Measurements from ENCODE around the gene ZDHHC12.
A peak's percentile ranks its signal among the peaks of the same experiment; 100 is the strongest.

The ZDHHC12 gene

GRCh38 chr9:128729766-128730517, 6.0 kb upstream of the ZDHHC12 start:
- DNase-seq, result no peak

DNA sequence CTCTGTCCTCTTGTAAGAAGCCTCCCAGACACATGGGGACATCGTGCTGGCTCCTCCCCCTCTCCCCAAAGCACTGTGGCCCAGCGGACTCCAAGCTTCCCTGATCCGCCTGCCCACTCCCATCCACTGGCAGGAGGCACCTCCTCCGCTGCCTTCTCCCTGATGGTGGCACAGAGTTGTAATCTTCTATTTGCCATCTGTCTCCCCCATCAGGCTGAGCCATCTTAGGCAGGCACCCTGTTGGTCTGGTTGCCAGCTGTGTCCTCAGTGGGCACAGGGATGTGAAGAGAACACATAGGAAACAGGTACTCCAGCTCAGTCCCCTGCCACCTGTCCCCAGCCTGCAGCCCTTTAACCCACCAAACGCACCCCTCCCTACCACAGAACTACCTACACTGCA, 5.4 kb upstream of the ZDHHC12 start:
- no peak for DNase-seq

DNA sequence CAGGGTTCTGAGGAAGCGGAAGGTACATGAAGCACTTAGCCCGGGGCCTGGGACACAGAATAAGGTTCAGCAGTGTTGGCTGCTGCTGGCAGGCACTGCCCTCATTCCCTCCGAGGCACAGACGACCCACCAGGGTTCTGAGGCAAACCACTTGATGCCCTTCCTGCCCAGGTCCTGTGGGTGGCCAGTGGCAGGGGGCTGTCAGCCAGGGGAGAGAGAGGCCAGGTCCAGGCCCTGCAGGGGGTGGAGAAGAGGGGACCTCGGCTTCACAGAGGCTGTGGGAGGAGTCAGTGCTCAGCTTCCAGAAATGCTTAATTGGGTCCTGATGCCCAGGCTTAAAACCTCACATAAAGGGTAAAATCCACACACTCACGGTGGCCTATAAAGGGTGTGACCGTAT, 4.4 kb upstream of the ZDHHC12 start:
- DNase-seq, result no peak

DNA sequence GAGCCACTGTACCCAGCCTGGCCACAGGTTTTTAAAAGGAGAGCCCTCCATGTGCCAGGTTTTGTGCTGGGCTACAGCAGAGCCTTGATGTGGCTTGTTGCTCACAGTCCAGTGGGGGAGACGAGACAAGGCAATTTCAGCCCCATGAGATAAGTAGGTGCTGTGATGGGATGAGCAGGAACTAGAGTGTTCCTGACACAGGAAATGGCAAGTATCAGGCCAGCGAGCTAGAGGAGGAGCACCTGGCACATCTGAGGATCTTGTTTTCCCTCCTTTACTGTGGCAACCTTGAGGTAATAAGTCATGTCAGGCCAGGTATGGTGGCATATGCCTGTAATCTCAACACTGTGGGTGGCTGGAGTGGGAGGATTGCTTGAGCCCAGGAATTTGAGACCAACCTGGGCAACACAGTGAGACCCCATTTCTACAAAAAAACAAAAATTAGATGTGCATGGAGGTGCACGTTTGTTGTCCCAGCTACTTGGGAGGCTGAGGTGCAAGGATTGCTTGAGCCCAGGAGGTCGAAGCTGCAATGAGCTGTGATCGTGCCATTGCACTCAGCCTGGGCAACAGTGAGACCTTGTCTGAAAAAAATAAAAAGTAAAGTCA, 3.8 kb upstream of the ZDHHC12 start:
- DNase-seq, result no peak

DNA sequence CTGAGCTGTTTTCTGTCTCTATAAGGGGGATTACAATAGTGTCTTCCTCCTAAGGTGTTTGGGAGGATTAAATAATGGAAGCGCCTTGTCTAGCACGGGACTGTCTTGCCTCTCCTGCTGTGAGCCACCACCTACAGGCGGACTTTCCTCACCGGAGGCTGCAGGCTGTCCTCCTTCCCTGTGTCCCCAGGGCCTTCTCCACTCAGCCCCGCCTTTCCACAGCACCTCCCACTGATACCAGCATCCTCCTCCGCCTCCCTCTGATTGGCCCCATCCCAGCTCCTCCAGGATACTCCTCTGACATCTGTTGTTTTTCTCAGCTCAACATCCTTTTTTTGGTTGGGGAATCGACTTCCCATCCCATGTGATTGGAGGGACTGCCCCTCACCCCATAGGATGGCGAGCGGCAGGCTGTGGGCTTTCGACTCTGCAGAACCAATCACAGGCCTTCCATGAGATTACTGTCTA, 851 bp upstream of the ZDHHC12 start:
- peak; percentile 70 for DNase-seq

DNA sequence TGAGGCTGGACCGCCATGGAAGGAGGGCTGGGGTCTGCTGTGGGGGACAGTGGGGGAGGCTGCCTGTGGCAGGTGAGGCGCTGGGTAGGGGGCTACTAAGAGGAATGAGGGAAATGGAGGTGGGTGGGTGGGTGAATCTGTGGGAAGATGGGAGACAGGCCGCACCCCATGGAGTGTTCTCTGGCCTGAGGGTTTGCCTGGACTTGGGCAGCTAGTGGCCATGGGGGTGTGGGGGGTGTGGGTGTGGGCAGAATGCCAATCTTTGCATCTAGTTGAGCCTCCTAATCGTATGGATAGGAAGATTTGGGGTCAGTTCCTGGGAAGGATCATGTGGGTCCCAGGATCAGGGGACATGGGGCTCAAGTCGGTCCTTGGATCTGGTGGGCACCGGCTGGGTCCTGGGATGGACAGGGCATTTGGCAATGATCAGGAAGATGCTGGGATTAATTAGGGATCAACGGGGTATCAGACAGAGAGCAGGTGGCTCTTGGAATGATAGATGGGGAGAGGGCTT, 518 bp downstream of the ZDHHC12 start:
- DNase-seq, result no peak

DNA sequence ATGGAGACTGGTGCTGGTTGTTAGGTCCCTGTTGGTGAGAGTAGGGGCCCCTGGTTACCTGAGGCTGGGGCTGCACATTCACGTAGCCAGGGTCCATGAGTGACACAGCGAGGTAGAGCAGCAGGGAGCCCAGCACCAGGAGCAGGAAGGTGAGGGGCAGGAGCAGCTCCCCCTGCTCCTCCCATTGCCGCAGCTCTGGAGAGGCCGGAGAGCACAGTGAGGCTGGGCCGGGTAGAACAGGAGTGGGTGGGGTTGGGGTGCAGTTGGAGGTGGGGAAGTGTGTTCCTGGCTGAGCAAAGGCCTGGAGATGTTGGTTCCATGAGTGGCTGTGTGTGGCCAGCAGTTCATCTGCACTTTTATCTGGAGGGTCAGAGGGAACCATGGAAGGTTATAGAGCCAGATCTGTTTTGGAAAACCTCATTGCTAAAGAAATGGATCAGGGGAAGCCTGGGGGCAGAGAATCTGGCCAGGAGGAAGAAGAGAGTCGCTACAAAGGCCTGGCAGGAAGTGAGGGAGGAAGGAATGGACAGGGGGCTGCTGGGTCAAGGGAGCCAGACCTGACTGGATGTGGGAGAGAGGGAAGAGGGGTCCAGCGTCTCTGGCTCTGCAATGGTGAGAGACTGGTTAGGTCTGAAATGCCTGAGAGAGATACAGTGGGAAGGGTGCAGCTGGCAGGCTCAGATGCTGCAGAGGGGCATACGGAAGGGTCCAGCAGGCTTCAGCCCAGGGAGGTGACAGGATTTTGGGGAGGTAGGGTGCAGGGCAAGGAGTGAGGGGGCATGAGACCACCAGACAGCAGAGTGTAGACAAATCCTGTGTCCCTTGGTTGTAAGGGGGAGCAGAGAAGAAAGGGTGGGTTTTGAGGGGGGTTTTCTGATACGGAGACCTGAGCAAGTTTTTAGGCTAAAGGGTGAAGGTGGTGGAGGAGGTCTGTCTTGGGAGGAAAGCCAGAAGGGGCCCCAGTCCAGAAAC, 1.3 kb downstream of the ZDHHC12 start:
- no peak for DNase-seq

DNA sequence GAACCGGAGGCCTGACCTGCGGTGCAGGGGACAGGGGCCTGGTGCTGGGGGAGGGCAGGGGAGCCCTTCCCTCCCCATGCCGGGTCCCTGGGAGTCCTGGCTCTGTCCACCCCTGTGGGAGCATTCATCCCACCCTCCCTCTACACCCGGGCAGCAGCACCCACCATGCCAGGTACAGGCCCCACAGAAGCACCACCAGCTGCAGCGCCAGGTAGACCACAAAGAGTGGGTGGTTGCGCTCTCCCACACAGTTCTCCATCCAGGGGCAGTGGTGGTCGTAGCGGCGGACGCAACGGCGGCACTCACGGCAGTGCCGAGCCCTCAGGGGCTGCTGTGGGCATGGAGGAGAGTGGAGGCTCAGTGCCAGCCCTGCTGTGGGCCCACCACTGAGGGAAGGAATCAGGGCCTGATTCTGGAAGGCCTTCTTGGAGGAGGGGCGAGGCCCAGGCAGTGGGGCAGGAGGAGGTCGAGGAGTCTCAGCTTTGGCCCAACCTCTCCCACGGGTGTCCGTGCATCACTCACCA, 2.4 kb downstream of the ZDHHC12 start:
- no peak for DNase-seq

- no peak for DNase-seq
Measured at GRCh38 chr9:128720841-128721486, 3.0 kb downstream of the ZDHHC12 start.

DNA sequence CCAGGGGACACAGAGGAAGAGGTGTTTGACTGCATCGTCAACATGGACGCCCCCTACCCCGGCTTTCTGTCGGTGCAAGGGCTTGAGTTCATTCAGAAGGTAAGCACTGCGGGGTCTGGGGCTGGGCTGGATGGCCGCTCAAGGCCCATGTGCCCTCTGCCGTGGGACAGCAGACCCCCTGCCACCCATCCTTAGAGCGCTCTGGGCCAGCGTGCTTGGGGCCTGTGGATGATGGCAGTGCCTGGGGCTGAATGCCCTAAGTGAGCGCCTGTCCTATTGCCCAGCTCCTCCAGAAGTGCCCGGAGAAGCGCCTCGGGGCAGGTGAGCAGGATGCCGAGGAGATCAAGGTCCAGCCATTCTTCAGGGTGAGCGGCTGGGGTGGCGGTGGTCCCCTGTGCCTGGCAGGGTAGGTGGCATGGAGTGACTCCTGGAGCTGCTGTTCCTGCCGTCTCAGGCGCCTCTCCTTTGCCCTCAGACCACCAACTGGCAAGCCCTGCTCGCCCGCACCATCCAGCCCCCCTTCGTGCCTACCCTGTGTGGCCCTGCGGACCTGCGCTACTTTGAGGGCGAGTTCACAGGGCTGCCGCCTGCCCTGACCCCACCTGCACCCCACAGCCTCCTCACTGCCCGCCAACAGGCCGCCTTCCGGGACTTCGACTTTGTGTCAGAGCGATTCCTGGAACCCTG, 3.9 kb downstream of the ZDHHC12 start:
- no peak for DNase-seq

DNA sequence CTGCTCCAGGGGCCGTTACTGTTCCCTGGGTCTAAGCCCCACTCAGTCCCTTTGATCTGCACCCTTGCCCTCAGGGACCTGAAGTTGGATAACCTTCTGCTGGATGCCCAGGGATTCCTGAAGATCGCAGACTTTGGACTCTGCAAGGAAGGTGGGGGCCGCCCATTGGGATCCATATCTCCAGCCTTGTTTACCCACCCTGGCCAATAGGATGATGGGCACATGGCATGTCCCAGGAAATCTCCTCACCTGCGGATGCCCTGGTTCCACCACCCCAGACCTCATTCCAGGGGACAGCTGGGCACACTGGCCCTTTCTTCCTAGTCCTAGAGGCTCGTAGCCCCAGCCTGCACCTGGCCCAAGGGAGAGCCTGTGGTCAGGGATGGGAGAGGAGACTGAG, 5.5 kb downstream of the ZDHHC12 start:
- DNase-seq, result no peak

DNA sequence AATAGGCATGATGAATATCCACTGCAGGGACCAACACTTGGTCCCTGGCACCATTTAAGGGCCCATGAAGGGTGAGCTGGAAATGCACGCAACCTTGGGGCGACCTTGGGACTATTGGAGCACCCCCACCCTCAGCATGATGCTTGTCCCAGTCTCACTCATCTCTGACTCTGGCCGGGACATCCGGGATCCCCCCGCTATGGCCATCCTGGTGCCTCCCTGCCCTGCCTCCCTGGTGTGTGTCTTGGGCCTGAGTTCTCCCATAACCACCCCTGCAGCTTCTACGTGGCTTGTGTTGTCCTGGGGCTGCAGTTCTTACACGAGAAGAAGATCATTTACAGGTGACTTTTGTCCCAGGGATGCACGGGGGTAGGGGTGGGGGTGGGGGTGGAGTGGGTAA, 5.9 kb downstream of the ZDHHC12 start:
- DNase-seq, result no peak

- DNase-seq, result no peak
Measured at GRCh38 chr9:128716581-128717254, 7.2 kb downstream of the ZDHHC12 start.

DNA sequence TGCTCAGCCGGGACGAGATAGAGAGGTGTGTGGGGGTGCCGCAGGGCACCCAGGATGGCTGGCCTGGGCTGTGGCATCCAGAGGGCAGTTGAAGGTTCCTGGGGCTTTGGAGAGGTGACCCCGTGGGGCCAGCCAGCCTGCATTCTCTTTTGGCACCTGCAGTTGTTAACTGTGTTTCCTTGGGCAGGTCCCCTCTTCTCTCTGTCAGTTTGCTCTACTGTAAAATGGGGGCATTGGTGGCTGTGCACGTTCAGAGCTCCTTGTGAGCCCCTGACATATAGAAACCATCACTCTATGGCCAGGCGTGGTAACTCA, 8.5 kb downstream of the ZDHHC12 start:
- DNase-seq, result no peak

GRCh38 chr9:128714586-128715435, 9.1 kb downstream of the ZDHHC12 start:
- DNase-seq, result no peak

DNA sequence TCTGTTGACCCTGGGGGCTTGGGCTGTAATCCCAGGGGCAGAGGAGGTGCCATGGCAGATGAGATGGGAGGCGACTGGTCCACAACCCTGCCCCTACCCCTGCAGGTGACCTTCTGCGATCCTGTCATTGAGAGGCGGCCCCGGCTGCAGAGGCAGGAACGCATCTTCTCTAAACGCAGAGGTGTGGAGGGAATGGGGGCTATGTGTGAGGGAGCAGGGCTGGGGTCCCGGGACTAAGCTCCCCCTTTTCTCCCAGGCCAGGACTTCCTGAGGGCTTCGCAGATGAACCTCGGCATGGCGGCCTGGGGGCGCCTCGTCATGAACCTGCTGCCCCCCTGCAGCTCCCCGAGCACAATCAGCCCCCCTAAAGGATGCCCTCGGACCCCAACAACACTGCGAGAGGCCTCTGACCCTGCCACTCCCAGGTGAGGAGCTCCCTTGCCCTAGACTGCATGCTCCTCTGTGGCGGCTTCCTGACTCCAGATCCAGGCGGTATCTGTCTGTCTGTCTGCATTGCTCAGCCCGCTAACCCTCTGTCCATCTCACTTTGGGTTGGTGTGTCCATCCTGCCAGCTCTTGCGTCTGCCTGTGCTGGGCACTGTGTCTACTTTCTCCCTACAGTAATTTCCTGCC, 9.9 kb downstream of the ZDHHC12 start:
- no peak for DNase-seq

DNA sequence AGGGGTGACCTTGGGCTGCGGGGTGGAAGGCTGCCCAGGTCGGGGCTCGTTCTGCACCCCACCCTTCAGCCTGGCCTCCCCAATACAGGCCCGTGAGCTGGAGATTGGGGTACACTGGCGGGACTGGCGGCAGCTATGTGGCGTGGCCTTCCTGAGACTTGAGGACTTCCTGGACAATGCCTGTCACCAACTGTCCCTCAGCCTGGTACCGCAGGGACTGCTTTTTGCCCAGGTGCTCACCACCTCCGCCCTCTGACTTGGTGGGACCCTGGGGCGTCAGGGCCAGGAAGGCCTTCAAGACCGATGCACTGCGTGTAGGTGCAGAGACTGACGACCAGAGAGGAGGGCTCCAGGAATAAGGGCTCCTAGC, 10.5 kb downstream of the ZDHHC12 start:
- no peak for DNase-seq

DNA sequence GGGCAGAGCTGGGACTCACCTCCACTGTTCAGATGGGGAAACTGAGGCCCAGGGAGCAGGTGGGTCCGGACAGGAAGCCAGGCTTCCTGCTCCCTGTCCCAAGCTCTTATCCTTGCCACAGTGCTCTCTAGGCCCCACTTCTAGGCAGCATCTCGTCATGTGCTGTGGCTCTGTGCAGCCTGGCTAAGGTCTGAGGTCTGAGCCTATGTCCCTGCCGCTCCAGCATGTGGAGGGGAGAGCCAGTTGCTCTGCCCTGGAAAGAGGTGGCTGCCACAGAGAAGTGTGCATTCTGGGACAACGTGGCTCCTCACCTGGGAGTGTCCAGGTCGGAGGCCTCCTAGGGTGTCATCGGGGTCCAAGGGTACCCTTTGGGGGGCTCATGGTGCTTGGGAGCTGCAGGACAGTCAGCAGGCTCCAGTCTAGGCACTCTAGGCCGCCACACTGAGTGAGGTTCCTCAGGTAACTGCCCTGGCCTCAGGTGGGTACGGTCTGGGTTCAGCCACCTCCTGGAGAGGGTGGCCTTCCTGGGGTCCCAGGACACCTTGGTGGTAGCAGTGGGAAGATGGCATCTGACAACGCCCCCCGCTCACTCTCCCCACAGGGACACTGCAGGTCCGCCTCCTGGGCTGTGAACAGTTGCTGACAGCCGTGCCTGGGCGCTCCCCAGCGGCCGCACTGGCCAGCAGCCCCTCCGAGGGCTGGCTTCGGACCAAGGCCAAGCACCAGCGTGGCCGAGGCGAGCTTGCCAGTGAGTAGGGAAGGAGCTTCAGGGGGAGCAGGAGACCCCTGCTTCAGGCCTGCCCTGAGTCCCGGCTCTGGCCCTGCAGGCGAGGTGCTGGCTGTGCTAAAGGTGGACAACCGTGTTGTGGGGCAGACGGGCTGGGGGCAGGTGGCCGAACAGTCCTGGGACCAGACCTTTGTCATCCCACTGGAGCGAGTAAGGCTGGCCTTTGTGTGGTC, 11.2 kb downstream of the ZDHHC12 start:
- no peak for DNase-seq

DNA sequence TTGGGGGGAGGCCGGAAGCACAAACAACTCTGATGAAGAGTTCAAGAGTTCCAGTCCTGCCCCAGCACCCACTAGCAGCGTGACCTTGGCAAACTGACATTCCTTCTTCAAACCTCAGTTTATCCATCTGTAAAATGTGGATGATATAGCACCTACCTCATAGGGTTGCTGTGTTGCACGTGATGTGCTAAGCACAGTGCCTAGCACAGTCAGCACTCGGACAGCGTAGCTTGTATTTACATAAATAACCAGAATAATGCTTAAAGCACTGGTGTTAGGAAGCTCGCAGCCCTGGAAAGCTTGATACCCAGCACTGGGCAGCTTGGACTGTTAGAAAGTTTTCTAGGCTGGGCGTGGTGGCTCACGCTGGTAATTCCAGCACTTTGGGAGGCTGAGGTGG, 16.5 kb downstream of the ZDHHC12 start:
- no peak for DNase-seq

Measured in fibroblast of upper back skin (primary cell).